ENCODE measurements around the gene TTC33.
"Not testable (repeated sequence)": the region's sequence is repeated elsewhere in the genome, so short reads cannot be mapped to it uniquely, and the experiment has no call there.

The TTC33 gene

GRCh38 chr5:40605295-40605958 lies 150.3 kb downstream of the TTC33 start:
- DNase-seq (ENCODE audit: insufficient read length, low spot score) (no peak), FAIRE-seq (peak; percentile 45)
- TF ChIP-seq TAF1 (IDR thresholded peaks at IDR 0.05; ENCODE audit: low read depth, low read length) (no peak), PAX5 (IDR thresholded peaks at IDR 0.05; ENCODE audit: insufficient read depth, low read length, severe bottlenecking) (no peak), POU2F2 (IDR thresholded peaks at IDR 0.05; ENCODE audit: low read depth, low read length) (no peak), POLR2A (IDR thresholded peaks at IDR 0.05; ENCODE audit: low read depth, low read length) (no peak), SPI1 (IDR thresholded peaks at IDR 0.05; ENCODE audit: low read depth, low read length) (no peak), POLR2AphosphoS5 (IDR thresholded peaks at IDR 0.05; ENCODE audit: low read depth, low read length) (no peak)

- no peak for DNase-seq (ENCODE audit: insufficient read length, low spot score)
- no peak for FAIRE-seq
- TF ChIP-seq POLR2AphosphoS5 (IDR thresholded peaks at IDR 0.05; ENCODE audit: low read depth, low read length): no peak
- TF ChIP-seq POLR2A (IDR thresholded peaks at IDR 0.05; ENCODE audit: low read depth, low read length): no peak
- no peak for TF ChIP-seq SPI1 (IDR thresholded peaks at IDR 0.05; ENCODE audit: low read depth, low read length)
- no peak for TF ChIP-seq POU2F2 (IDR thresholded peaks at IDR 0.05; ENCODE audit: low read depth, low read length)
- TF ChIP-seq TAF1 (IDR thresholded peaks at IDR 0.05; ENCODE audit: low read depth, low read length): no peak
- TF ChIP-seq PAX5 (IDR thresholded peaks at IDR 0.05; ENCODE audit: insufficient read depth, low read length, severe bottlenecking): no peak
Observed at GRCh38 chr5:40603378-40603777, 152.4 kb downstream of the TTC33 start.

- no peak for FAIRE-seq
- DNase-seq (ENCODE audit: insufficient read length, low spot score): no peak
- TF ChIP-seq POU2F2 (IDR thresholded peaks at IDR 0.05; ENCODE audit: low read depth, low read length): no peak
- no peak for TF ChIP-seq PAX5 (IDR thresholded peaks at IDR 0.05; ENCODE audit: insufficient read depth, low read length, severe bottlenecking)
- no peak for TF ChIP-seq POLR2AphosphoS5 (IDR thresholded peaks at IDR 0.05; ENCODE audit: low read depth, low read length)
- TF ChIP-seq SPI1 (IDR thresholded peaks at IDR 0.05; ENCODE audit: low read depth, low read length): no peak
- no peak for TF ChIP-seq TAF1 (IDR thresholded peaks at IDR 0.05; ENCODE audit: low read depth, low read length)
- no peak for TF ChIP-seq POLR2A (IDR thresholded peaks at IDR 0.05; ENCODE audit: low read depth, low read length)
Observed at GRCh38 chr5:40601198-40601868, 154.4 kb downstream of the TTC33 start.

GRCh38 chr5:40600383-40600782 lies 155.4 kb downstream of the TTC33 start:
- FAIRE-seq: no peak
- TF ChIP-seq TAF1 (IDR thresholded peaks at IDR 0.05; ENCODE audit: low read depth, low read length) (no peak), PAX5 (IDR thresholded peaks at IDR 0.05; ENCODE audit: insufficient read depth, low read length, severe bottlenecking) (no peak), POLR2AphosphoS5 (IDR thresholded peaks at IDR 0.05; ENCODE audit: low read depth, low read length) (no peak), POU2F2 (IDR thresholded peaks at IDR 0.05; ENCODE audit: low read depth, low read length) (no peak), SPI1 (IDR thresholded peaks at IDR 0.05; ENCODE audit: low read depth, low read length) (no peak), POLR2A (IDR thresholded peaks at IDR 0.05; ENCODE audit: low read depth, low read length) (no peak)

GRCh38 chr5:40599676-40600075 lies 156.1 kb downstream of the TTC33 start:
- DNase-seq (ENCODE audit: insufficient read length, low spot score) (no peak), FAIRE-seq (no peak)
- no peak for TF ChIP-seq TAF1 (IDR thresholded peaks at IDR 0.05; ENCODE audit: low read depth, low read length)
- no peak for TF ChIP-seq PAX5 (IDR thresholded peaks at IDR 0.05; ENCODE audit: insufficient read depth, low read length, severe bottlenecking)
- no peak for TF ChIP-seq POLR2A (IDR thresholded peaks at IDR 0.05; ENCODE audit: low read depth, low read length)
- no peak for TF ChIP-seq POU2F2 (IDR thresholded peaks at IDR 0.05; ENCODE audit: low read depth, low read length)
- TF ChIP-seq SPI1 (IDR thresholded peaks at IDR 0.05; ENCODE audit: low read depth, low read length): no peak
- no peak for TF ChIP-seq POLR2AphosphoS5 (IDR thresholded peaks at IDR 0.05; ENCODE audit: low read depth, low read length)

More at GRCh38 chr5:40600383-40600782, 155.4 kb downstream of the TTC33 start:
- no peak for DNase-seq (ENCODE audit: insufficient read length, low spot score)

GRCh38 chr5:40594811-40595210 lies 160.9 kb downstream of the TTC33 start:
- FAIRE-seq (no peak), DNase-seq (ENCODE audit: insufficient read length, low spot score) (no peak)
- TF ChIP-seq TAF1 (IDR thresholded peaks at IDR 0.05; ENCODE audit: low read depth, low read length) (no peak), POU2F2 (IDR thresholded peaks at IDR 0.05; ENCODE audit: low read depth, low read length) (no peak), PAX5 (IDR thresholded peaks at IDR 0.05; ENCODE audit: insufficient read depth, low read length, severe bottlenecking) (no peak), SPI1 (IDR thresholded peaks at IDR 0.05; ENCODE audit: low read depth, low read length) (no peak), POLR2AphosphoS5 (IDR thresholded peaks at IDR 0.05; ENCODE audit: low read depth, low read length) (no peak)

- not testable (repeated sequence) for FAIRE-seq; DNase-seq (ENCODE audit: insufficient read length, low spot score)
- TF ChIP-seq SPI1 (IDR thresholded peaks at IDR 0.05; ENCODE audit: low read depth, low read length): peak; percentile 98
Observed at GRCh38 chr5:40591727-40592396, 163.9 kb downstream of the TTC33 start.

GRCh38 chr5:40587376-40587775 lies 168.4 kb downstream of the TTC33 start:
- TF ChIP-seq TAF1 (IDR thresholded peaks at IDR 0.05; ENCODE audit: low read depth, low read length) (no peak), PAX5 (IDR thresholded peaks at IDR 0.05; ENCODE audit: insufficient read depth, low read length, severe bottlenecking) (no peak), POLR2AphosphoS5 (IDR thresholded peaks at IDR 0.05; ENCODE audit: low read depth, low read length) (no peak), POU2F2 (IDR thresholded peaks at IDR 0.05; ENCODE audit: low read depth, low read length) (no peak), POLR2A (IDR thresholded peaks at IDR 0.05; ENCODE audit: low read depth, low read length) (no peak), SPI1 (IDR thresholded peaks at IDR 0.05; ENCODE audit: low read depth, low read length) (no peak)
- peak; percentile 23 for FAIRE-seq

GRCh38 chr5:40585537-40586267 lies 170.1 kb downstream of the TTC33 start:
- no peak for DNase-seq (ENCODE audit: insufficient read length, low spot score)

More at GRCh38 chr5:40587376-40587775, 168.4 kb downstream of the TTC33 start:
- no peak for DNase-seq (ENCODE audit: insufficient read length, low spot score)

More at GRCh38 chr5:40585537-40586267, 170.1 kb downstream of the TTC33 start:
- FAIRE-seq: peak; percentile 38
- TF ChIP-seq POLR2A (IDR thresholded peaks at IDR 0.05; ENCODE audit: low read depth, low read length) (no peak), POU2F2 (IDR thresholded peaks at IDR 0.05; ENCODE audit: low read depth, low read length) (no peak), TAF1 (IDR thresholded peaks at IDR 0.05; ENCODE audit: low read depth, low read length) (no peak), SPI1 (IDR thresholded peaks at IDR 0.05; ENCODE audit: low read depth, low read length) (no peak), POLR2AphosphoS5 (IDR thresholded peaks at IDR 0.05; ENCODE audit: low read depth, low read length) (no peak), PAX5 (IDR thresholded peaks at IDR 0.05; ENCODE audit: insufficient read depth, low read length, severe bottlenecking) (no peak)

Measured in GM12891 (cell line).